ENCODE results near the gene MRC1. TPM values are rescaled to one million over a fixed set of nuclear protein-coding genes. Genes with fewer than 3 reads are reported as not detected.

MRC1 gene
- total RNA-seq, 1 experiment from 2014 or later, result 0.05 TPM

GRCh38 chr10:17766731-17767130 is 42.4 kb upstream of the MRC1 start:
- no peaks in the 10 kb centered on the region for H3K9me3 Mint-ChIP-seq (ENCODE audit: unreplicated experiment)
- intact Hi-C loops (cut with micrococcal nuclease; ENCODE audit: unreplicated experiment), result no loop called here
- Histone ChIP-seq H3K9me3 (no peaks in the 10 kb centered on the region), H3K4me3 (ENCODE audit: low read depth, low read length) (no peak overlapping the region), H3K27me3 (replicated peaks; ENCODE audit: control insufficient read depth, insufficient read depth, low read length) (no peaks in the 10 kb centered on the region), H3K4me1 (no peaks in the 10 kb centered on the region), H3K36me3 (ENCODE audit: control insufficient read depth, insufficient read depth, low read length) (no peaks in the 10 kb centered on the region)
- POLR2A ChIA-PET, result no interaction called here
- no peak overlapping the region for H3K4me3 Mint-ChIP-seq (ENCODE audit: unreplicated experiment)
- no TSS peak for BruUV-seq (replicated peaks)
- H3K4me1 Mint-ChIP-seq (ENCODE audit: low read depth, unreplicated experiment), result peaks cover 11% of the 10 kb centered on the region
- H3K36me3 Mint-ChIP-seq (ENCODE audit: insufficient read depth, unreplicated experiment), result no peaks in the 10 kb centered on the region
- TF ChIP-seq CTCF (IDR thresholded peaks at IDR 0.05; ENCODE audit: insufficient read depth in 1 of 2, low read depth in 1 of 2, low read length in 1 of 2, severe bottlenecking in 1 of 2, unreplicated experiment in 1 of 2), result no peak
- no peak for DNase-seq
- CTCF ChIA-PET, result no interaction called here
- H3K27me3 Mint-ChIP-seq (ENCODE audit: insufficient read depth, unreplicated experiment), result no peaks in the 10 kb centered on the region
- no peak overlapping the region for H3K27ac Mint-ChIP-seq (ENCODE audit: unreplicated experiment)

GRCh38 chr10:17768496-17768895 is 40.7 kb upstream of the MRC1 start:
- Histone ChIP-seq H3K9me3 (no peaks in the 10 kb centered on the region), H3K4me3 (ENCODE audit: low read depth, low read length) (no peak overlapping the region), H3K4me1 (no peaks in the 10 kb centered on the region), H3K27me3 (replicated peaks; ENCODE audit: control insufficient read depth, insufficient read depth, low read length) (no peaks in the 10 kb centered on the region), H3K36me3 (ENCODE audit: control insufficient read depth, insufficient read depth, low read length) (no peaks in the 10 kb centered on the region)
- intact Hi-C loops (cut with micrococcal nuclease; ENCODE audit: unreplicated experiment), result no loop called here
- POLR2A ChIA-PET, result no interaction called here
- H3K27me3 Mint-ChIP-seq (ENCODE audit: insufficient read depth, unreplicated experiment), result no peaks in the 10 kb centered on the region
- no peaks in the 10 kb centered on the region for H3K36me3 Mint-ChIP-seq (ENCODE audit: insufficient read depth, unreplicated experiment)
- H3K4me3 Mint-ChIP-seq (ENCODE audit: unreplicated experiment), result no peak overlapping the region
- DNase-seq, result no peak
- CTCF ChIA-PET, result no interaction called here
- H3K27ac Mint-ChIP-seq (ENCODE audit: unreplicated experiment), result no peak overlapping the region
- TF ChIP-seq CTCF (IDR thresholded peaks at IDR 0.05; ENCODE audit: insufficient read depth in 1 of 2, low read depth in 1 of 2, low read length in 1 of 2, severe bottlenecking in 1 of 2, unreplicated experiment in 1 of 2), result no peak
- H3K9me3 Mint-ChIP-seq (ENCODE audit: unreplicated experiment), result no peaks in the 10 kb centered on the region
- H3K4me1 Mint-ChIP-seq (ENCODE audit: low read depth, unreplicated experiment), result peaks cover 7% of the 10 kb centered on the region
- no TSS peak for BruUV-seq (replicated peaks)

GRCh38 chr10:17768957-17769356 is 40.2 kb upstream of the MRC1 start:
- Histone ChIP-seq H3K4me3 (ENCODE audit: low read depth, low read length) (no peak overlapping the region), H3K36me3 (ENCODE audit: control insufficient read depth, insufficient read depth, low read length) (no peaks in the 10 kb centered on the region), H3K4me1 (no peaks in the 10 kb centered on the region), H3K27me3 (replicated peaks; ENCODE audit: control insufficient read depth, insufficient read depth, low read length) (no peaks in the 10 kb centered on the region), H3K9me3 (no peaks in the 10 kb centered on the region)
- ChIA-PET POLR2A (no interaction called here), CTCF (no interaction called here)
- Mint-ChIP-seq H3K36me3 (ENCODE audit: insufficient read depth, unreplicated experiment) (no peaks in the 10 kb centered on the region), H3K9me3 (ENCODE audit: unreplicated experiment) (no peaks in the 10 kb centered on the region), H3K4me1 (ENCODE audit: low read depth, unreplicated experiment) (peaks cover 7% of the 10 kb centered on the region), H3K27me3 (ENCODE audit: insufficient read depth, unreplicated experiment) (no peaks in the 10 kb centered on the region), H3K4me3 (ENCODE audit: unreplicated experiment) (no peak overlapping the region), H3K27ac (ENCODE audit: unreplicated experiment) (no peak overlapping the region)
- BruUV-seq (replicated peaks), result no TSS peak
- TF ChIP-seq CTCF (IDR thresholded peaks at IDR 0.05; ENCODE audit: insufficient read depth in 1 of 2, low read depth in 1 of 2, low read length in 1 of 2, severe bottlenecking in 1 of 2, unreplicated experiment in 1 of 2), result no peak
- intact Hi-C loops (cut with micrococcal nuclease; ENCODE audit: unreplicated experiment), result no loop called here
- DNase-seq, result no peak
